IPS-18c (cell line): ENCODE data around the gene RBM48.
"Not testable (repeated sequence)": the region's sequence is repeated elsewhere in the genome, so short reads cannot be mapped to it uniquely, and the experiment has no call there.

Source experiments
- H3K4me3 ChIP-seq: 2 replicates; pipeline ENCODE4 v1.7.0; 2013; ENCODE audit warnings: low read depth, mild to moderate bottlenecking, low read length, moderate library complexity; ENCODE audit not compliant: insufficient read depth
- H3K9me3 ChIP-seq: one replicate; pipeline ENCODE4 v1.6.1; 2013; ENCODE audit warnings: mild to moderate bottlenecking, low read length, moderate library complexity; ENCODE audit not compliant: control insufficient read depth, insufficient read depth

Gene RBM48

DNA sequence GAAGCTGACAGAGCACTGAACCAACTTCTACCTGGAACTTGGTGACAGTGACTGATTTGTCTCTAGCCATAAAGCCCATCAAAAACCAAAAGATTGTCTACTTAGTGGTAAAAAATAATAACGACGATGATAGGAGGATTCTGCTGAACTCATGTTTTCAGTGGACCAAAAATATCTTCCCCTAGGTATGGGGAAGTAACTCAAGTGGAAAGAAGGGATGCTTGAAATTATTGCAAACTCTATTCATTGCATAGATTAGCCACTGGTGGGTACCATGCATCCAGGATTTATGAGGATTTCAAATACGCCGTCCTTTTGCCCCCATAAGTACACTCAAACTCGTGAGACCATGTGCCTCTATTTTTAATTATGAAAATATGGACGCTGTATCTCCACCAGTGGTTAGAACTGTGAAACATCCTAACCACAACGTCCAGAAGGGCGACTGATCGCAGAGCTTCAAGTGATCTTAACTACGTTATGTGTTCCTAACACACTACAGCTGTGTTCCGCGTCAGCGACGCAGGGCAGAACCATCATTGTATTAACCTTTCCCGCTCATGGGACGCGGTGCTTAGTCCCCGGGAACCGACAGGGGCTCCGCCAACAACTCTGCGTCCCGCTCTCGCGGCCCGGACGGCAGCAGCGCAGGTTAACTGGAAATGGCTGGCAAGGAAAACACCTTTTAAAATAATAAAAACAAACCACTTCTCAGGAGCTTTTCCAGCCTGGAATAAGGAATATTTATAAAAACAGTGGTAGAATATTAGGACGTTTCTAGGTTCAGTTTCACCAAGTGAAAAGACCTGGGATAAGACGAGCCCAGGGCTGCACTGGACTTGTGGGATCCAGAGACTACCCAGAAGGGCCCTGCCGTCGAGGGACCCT lies 1.1 kb upstream of the RBM48 start:
- H3K4me3 ChIP-seq = peak overlapping the region; percentile 97
- no peaks in the 10 kb centered on the region for H3K9me3 ChIP-seq

DNA sequence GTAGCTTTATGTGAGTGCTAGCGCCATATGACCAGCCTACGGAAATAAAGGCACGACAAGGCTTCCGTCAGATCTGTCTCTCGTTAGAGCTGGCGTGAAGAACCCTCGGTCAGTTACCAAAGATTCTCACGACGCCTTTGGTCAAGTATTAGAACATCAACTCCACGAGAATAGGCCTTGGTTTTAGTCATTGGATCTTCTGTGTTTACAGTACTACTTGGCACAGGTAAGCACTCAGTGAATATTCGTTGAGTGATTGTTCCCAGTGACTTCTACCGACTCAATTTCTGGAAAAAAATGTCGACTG lies 316 bp downstream of the RBM48 start:
- H3K4me3 ChIP-seq = peak overlapping the region; percentile 83
- H3K9me3 ChIP-seq = no peaks in the 10 kb centered on the region

DNA sequence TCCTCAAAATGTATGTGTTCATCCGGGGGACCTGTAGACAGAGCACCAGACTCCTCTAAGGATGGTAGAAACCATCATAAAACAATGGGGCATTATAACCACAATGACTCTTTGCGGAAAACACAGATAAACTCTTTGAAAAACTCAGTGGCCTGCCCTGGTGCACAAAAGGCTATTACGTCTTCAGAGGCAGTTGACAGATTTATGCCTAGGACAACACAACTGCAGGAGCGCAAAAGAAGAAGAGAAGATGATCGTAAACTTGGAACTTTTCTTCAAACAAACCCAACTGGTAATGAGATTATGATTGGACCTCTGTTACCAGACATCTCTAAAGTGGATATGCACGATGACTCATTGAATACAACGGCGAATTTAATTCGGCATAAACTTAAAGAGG lies 6.0 kb downstream of the RBM48 start:
- no peak overlapping the region for H3K4me3 ChIP-seq
- no peaks in the 10 kb centered on the region for H3K9me3 ChIP-seq

DNA sequence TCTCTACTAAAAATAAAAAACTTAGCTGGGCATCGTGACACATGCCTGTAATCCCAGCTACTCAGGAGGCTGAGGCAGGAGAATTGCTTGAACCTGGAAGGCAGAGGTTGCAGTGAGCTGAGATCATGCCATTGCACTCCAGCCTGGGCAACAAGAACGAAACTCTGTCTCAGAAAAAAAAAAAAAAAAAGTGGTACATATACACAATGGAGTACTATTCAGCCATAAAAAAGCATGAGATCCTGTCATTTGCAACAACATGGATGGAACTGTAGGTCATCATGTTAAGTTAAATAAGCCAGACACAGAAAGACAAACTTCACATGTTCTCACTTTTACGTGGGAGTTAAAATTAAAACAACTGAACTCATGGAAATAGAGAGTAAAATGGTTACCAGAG lies 14.9 kb downstream of the RBM48 start:
- H3K4me3 ChIP-seq, H3K9me3 ChIP-seq: not testable (repeated sequence)

DNA sequence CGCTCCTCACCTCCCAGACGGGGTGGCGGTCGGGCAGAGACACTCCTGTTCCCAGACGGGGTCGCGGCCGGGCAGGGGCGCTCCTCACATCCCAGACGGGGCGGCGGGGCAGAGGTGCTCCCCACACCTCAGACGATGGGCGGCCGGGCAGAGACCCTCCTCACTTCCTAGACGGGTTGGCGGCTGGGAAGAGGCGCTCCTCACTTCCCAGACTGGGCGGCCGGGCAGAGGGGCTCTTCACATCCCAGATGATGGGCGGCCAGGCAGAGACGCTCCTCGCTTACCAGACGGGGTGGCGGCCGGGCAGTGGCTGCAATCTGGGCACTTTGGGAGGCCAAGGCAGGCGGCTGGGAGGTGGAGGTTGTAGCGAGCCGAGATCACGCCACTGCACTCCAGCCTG lies 16.5 kb downstream of the RBM48 start:
- H3K4me3 ChIP-seq, H3K9me3 ChIP-seq: not testable (repeated sequence)

DNA sequence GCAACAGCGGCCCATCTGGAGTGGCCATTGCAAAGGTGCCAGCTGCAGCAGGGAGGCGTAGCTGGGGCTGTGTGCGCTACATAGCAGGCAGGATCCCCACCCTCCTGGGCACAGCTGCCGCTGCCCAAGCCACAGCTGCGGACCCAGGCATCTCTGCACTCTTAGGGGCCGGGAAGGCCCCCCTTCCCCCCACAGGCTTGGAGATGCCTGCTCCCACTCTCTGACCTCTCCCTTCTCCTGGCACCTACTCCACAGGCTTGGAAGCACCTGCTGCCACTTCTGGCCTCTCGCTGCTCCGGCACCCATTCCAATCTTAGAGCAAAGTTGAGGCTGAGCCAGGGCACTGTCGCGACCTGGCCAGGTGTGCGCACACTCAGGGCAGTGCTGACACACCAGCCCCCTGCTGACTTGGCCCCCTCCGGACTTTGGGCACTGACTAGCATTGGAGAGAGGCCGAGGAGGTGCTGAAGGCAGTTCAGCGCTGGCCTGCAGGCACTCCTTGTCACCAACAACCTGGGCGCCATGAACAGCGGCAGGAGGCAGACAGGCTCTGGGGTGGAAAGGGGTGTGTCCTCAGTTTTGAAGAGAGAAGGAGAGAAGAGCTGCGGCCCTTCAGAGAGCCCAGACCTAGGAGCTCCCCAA lies 18.4 kb downstream of the RBM48 start:
- no peaks in the 10 kb centered on the region for H3K9me3 ChIP-seq
- H3K4me3 ChIP-seq = no peak overlapping the region

DNA sequence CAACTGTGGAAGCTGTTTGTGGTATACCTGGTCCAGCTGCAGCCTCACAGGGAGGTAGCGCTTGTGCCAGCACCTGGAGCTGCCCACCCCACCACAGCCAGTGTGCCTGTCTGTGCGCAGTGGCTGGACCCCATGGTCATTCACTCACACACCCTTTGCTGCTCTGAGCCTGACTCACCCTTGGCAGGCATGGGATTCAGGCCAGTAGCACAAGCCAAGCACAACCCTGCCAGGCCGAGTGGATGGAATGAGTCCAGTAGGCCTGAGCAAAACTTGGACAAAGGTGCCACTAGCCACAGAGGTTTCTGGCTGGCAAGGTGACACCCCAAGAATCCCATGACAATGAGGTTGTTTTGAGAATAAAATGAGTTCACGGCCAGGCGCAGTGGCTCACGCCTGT lies 19.0 kb downstream of the RBM48 start:
- H3K9me3 ChIP-seq = no peaks in the 10 kb centered on the region

DNA sequence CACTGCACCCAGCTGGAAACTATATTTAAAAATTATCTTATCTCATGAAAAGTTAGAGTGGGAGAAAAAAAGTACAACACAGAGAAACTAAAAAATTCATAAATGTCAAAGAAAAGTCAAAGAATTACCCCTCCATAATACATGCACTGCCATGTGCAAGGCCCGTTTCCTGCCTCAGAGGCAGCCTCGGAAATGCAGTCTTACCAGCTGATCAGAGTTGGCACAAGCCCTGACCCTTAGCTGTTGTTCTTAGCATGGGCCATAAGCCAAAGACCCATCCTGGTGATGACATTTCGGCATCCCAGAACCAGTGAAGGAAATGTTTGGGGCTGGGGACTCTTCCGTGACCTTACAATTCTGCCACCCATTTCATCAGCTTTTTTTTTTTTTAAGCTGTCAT lies 21.6 kb downstream of the RBM48 start:
- Histone ChIP-seq H3K9me3 (no peaks in the 10 kb centered on the region), H3K4me3 (no peak overlapping the region)

More for the DNA sequence above, 19.0 kb downstream of the RBM48 start:
- no peak overlapping the region for H3K4me3 ChIP-seq

DNA sequence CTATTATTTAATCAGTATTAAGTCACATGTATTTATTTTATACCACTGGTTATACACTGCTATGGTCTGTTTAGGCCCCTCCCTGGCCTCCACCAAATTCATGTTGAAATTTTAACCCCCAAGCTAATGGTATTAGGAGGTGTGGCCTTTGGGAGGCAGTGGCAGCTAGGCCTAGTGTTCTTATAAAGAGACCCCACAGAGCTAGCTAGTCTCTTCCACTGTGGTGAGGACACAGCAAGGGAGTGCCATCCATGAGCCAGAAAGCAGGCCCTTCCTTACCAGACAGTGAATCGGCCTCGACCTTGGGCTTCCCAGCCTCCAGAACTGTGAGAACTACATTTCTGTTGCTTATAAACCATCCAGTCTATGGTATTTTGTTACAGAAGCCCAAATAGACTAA lies 28.7 kb downstream of the RBM48 start:
- Histone ChIP-seq H3K9me3 (no peaks in the 10 kb centered on the region), H3K4me3 (no peak overlapping the region)

DNA sequence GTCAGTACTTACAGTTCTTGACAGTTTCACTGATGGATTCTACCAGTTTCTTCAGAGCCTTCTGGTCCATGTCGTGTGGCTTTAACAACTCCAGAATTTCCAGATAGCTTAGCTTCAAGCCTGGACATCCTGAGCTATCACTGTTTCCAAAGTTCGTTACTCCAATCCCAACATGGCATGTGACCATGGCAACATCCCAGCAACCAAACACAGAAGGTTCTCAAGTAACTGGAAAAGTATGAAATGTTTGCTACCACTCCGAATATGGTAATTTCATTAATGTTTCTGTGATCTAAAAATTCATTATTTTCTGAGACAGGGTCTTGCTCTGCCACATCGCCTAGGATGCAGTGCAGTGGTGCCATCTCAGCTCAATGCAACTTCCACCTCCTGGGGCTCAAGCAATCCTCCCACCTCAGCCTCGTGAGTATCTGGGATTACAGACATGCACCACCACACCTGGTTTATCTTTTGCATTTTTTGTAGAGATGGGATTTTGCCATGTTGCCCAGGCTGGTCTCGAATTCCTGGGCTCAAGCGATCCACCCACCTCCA lies 29.3 kb downstream of the RBM48 start:
- no peaks in the 10 kb centered on the region for H3K9me3 ChIP-seq

DNA sequence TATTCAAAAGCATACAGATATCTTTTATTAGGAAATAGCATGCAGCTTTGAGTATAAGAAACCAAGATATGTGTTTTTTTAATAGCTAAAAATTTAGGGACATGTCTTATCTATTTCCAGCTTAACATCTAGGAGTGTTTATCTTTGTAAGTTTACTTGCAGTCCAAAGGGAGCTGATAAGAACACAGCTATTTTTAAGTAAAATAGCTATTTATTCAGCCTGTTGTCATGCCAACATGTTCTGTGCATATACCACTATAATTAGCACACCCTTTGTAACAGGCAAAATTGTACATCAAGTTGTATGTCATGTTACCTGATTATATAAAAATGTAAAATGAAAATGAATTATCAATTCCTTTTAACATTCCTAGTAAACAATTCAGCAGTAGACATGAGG lies 32.0 kb downstream of the RBM48 start:
- no peaks in the 10 kb centered on the region for H3K9me3 ChIP-seq
- no peak overlapping the region for H3K4me3 ChIP-seq

More for the DNA sequence above, 29.3 kb downstream of the RBM48 start:
- H3K4me3 ChIP-seq = no peak overlapping the region

DNA sequence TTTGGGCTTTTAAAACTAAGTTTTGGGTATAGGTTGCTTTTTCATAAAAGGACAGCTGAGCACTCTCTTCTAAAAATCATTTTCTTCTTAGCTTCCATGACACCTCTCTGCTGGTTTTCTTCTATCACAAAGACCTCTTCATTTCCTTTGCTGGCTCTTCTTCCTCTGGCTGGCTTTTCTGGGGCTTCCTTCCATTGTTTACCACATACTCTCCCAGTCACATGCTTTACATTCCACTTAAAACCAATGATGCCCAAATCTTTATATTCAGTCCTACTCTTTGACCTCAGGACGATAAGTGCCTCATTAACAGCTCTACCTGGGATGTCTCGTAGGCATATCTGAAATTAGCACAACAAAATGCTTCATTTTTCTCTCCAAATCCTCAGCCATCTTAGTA lies 34.8 kb downstream of the RBM48 start:
- Histone ChIP-seq H3K4me3 (no peak overlapping the region), H3K9me3 (no peaks in the 10 kb centered on the region)

DNA sequence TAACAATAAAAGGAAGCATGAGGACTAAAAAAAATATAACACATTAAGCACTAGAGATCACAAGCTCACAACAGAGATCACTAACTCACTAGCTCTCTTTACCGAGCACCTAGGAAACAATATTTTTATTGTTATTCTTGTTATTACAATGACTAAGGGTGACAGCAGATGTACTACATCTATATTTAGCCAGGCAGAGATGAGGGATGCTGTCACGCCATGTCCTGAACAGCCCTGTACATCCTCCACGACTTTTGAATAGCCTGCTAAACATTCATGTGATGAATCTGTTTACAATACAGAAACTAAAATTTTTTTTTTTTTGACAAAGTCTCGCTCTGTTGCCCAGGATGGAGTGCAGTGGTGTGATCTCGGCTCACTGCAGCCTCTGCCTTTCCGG lies 38.9 kb downstream of the RBM48 start:
- Histone ChIP-seq H3K9me3 (no peaks in the 10 kb centered on the region), H3K4me3 (no peak overlapping the region)

DNA sequence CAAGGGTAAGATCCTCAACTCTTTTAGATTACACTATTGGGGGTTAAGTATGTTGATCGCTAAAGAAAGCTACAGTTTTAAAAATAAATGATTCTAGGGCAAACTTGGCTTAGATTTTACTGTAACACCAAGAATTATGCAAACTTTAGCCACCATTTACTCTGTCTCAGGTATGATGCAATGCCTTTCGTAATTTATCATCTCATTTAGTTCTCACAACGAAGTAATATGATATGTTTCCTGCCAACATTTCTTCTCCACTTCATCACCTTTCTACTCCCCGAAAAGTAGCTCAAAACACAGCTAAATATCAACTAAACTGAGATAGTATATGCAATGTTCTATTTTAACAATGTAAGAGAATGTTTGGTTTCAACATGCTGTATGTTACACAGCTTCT lies 40.5 kb downstream of the RBM48 start:
- Histone ChIP-seq H3K9me3 (no peaks in the 10 kb centered on the region), H3K4me3 (no peak overlapping the region)

DNA sequence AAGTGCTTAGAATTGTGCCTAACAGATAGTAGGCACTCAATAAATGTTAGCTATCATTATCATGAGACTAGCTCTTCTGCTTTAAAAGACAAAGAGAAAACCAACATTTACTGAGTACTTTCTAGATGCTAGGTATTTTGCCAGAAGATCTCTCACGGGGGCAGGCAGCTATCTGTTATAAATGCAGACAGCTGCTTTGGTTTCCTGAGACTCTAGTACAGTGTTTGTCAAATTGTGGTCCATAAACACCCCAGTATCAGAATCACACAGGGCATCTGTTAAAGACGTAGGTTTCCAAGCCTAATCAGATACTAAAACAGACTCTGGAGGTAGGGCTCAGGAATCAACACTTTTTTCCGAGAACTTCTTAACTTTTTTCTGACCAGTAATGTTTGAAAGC lies 47.7 kb downstream of the RBM48 start:
- no peak overlapping the region for H3K4me3 ChIP-seq

DNA sequence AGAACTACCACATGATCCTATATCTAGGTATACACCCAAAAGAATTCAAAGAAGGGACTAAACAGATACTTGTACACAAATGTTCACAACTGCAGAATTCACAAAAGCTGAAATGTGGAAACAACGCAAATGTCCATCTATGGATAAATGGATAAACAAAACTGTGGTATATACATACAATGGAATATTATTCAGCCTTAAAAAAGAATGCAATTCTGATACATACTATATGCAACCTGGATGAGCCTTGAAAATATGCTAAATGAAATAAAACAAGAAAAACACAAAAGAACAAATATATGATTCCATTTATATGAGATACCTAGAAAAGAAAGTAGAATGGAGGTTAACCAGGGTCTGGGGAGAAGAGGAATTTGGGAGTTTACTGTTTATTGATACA lies 54.4 kb downstream of the RBM48 start:
- no peaks in the 10 kb centered on the region for H3K9me3 ChIP-seq
- H3K4me3 ChIP-seq = no peak overlapping the region

More for the DNA sequence above, 47.7 kb downstream of the RBM48 start:
- H3K9me3 ChIP-seq = no peaks in the 10 kb centered on the region

DNA sequence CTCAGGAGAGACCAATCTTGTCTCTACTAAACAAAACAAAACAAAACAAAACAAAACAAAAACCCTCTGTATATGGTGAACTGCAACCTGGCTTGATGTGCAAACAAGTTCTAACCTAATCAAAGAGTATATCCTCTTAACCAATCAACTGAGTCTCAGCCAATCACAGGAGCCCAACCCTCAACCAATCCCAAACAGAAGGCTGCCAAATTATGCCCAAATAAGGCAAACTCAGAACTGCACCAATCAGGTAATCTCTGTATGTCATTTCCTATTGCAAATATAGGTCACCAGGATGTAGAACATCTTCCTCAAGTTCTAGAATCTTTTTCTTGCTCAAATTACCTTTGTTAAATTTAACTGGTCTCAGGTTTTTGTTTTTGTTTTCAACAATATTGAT lies 56.4 kb downstream of the RBM48 start:
- Histone ChIP-seq H3K4me3 (no peak overlapping the region), H3K9me3 (no peaks in the 10 kb centered on the region)

DNA sequence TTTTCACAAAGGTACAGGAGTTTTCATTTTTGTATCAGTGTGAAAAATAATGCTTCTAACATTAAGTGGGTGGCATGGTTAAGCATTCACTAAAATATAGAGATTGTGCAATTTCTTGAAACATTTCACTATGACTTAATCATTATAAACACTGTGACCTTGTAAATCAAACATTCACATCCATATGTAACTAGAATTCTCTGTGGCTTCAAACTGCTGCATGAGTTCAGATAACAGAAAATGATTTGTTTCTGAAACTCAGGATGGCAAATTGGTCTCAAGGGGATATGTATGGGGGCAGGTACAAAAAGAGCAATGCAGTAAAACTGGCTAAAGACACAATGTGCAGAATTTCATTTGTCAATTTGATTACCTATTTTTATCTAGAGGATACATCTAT lies 57.8 kb downstream of the RBM48 start:
- Histone ChIP-seq H3K9me3 (no peaks in the 10 kb centered on the region), H3K4me3 (no peak overlapping the region)
